ENCODE data around the gene QPRT.

The QPRT gene

GRCh38 chr16:29710227-29711219 is 31.5 kb downstream of the QPRT start:
- TF ChIP-seq CTCF (IDR thresholded peaks at IDR 0.05): peak; percentile 47
- Mint-ChIP-seq H3K27ac (peak overlapping the region; percentile 26), H3K4me3 (peak overlapping the region; percentile 16), H3K9me3 (peaks cover 33% of the 10 kb centered on the region), H3K27me3 (ENCODE audit: low read depth, poor library complexity) (peaks cover 11% of the 10 kb centered on the region), H3K36me3 (ENCODE audit: low read depth) (peaks cover 12% of the 10 kb centered on the region), H3K4me1 (peaks cover 34% of the 10 kb centered on the region)
- DNase-seq: peak; percentile 11

- Mint-ChIP-seq H3K4me1 (peaks cover 30% of the 10 kb centered on the region), H3K27ac (peak overlapping the region; percentile 42), H3K36me3 (ENCODE audit: low read depth) (peaks cover 8% of the 10 kb centered on the region), H3K4me3 (no peak overlapping the region), H3K27me3 (ENCODE audit: low read depth, poor library complexity) (peaks cover 11% of the 10 kb centered on the region), H3K9me3 (peaks cover 34% of the 10 kb centered on the region)
- DNase-seq: no peak
- no peak for TF ChIP-seq CTCF (IDR thresholded peaks at IDR 0.05)
Measured at GRCh38 chr16:29712809-29713208, 33.8 kb downstream of the QPRT start.

GRCh38 chr16:29714396-29714795 is 35.4 kb downstream of the QPRT start:
- Mint-ChIP-seq H3K4me3 (no peak overlapping the region), H3K4me1 (peaks cover 33% of the 10 kb centered on the region), H3K27me3 (ENCODE audit: low read depth, poor library complexity) (peaks cover 8% of the 10 kb centered on the region), H3K36me3 (ENCODE audit: low read depth) (peaks cover 8% of the 10 kb centered on the region), H3K27ac (no peak overlapping the region), H3K9me3 (peaks cover 20% of the 10 kb centered on the region)
- no peak for DNase-seq
- TF ChIP-seq CTCF (IDR thresholded peaks at IDR 0.05): no peak

GRCh38 chr16:29714972-29715371 is 36.0 kb downstream of the QPRT start:
- no peak for DNase-seq
- Mint-ChIP-seq H3K27ac (no peak overlapping the region), H3K27me3 (ENCODE audit: low read depth, poor library complexity) (peaks cover 4% of the 10 kb centered on the region), H3K9me3 (peaks cover 16% of the 10 kb centered on the region), H3K36me3 (ENCODE audit: low read depth) (peaks cover 5% of the 10 kb centered on the region), H3K4me3 (no peak overlapping the region), H3K4me1 (peaks cover 30% of the 10 kb centered on the region)
- TF ChIP-seq CTCF (IDR thresholded peaks at IDR 0.05): no peak

- no peak for TF ChIP-seq CTCF (IDR thresholded peaks at IDR 0.05)
- H3K27ac Mint-ChIP-seq: no peak overlapping the region
- no peaks in the 10 kb centered on the region for H3K27me3 Mint-ChIP-seq (ENCODE audit: low read depth, poor library complexity)
- H3K36me3 Mint-ChIP-seq (ENCODE audit: low read depth): no peaks in the 10 kb centered on the region
- H3K9me3 Mint-ChIP-seq: peaks cover 8% of the 10 kb centered on the region
- DNase-seq: no peak
- no peak overlapping the region for H3K4me3 Mint-ChIP-seq
- peaks cover 27% of the 10 kb centered on the region for H3K4me1 Mint-ChIP-seq
Measured at GRCh38 chr16:29717113-29717512, 38.1 kb downstream of the QPRT start.
